GM23338 (cell line): ENCODE data around the gene TNFAIP8L2.
"Not testable (repeated sequence)": the region's sequence is repeated elsewhere in the genome, so short reads cannot be mapped to it uniquely, and the experiment has no call there.

Experiments
- CREB1 ChIP-seq: fragments of 250-450 bp; sonication (Bioruptor Pico); IDR thresholded peaks from 2 replicates; pipeline ENCODE4 v1.5.0; 2020; ENCODE audit warnings: low read depth, mild to moderate bottlenecking, moderate library complexity
- ETS1 ChIP-seq: IDR thresholded peaks from 2 replicates; pipeline ENCODE4 v1.6.1; 2016; ENCODE audit warnings: antibody characterized with exemption
- EZH2 ChIP-seq: fragments of 200-600 bp; sonication (generic); IDR thresholded peaks from one replicate; pipeline ENCODE4 v1.8.0; 2017; ENCODE audit warnings: antibody characterized with exemption, mild to moderate bottlenecking, low read depth; ENCODE audit not compliant: unreplicated experiment
- EZH2phosphoT487 ChIP-seq: fragments of 200-600 bp; sonication (generic); IDR thresholded peaks from one replicate; pipeline ENCODE4 v1.8.1; 2018; ENCODE audit warnings: antibody characterized with exemption; ENCODE audit not compliant: unreplicated experiment
- JUNB ChIP-seq: IDR thresholded peaks from one replicate; pipeline ENCODE4 v1.6.1; 2016; ENCODE audit warnings: antibody characterized with exemption; ENCODE audit not compliant: unreplicated experiment
- NANOG ChIP-seq: IDR thresholded peaks from 2 replicates; pipeline ENCODE4 v1.6.1; 2016; ENCODE audit warnings: antibody characterized with exemption, borderline replicate concordance
- POLR2AphosphoS5 ChIP-seq: IDR thresholded peaks from 2 replicates; pipeline ENCODE4 v1.6.1; 2016; ENCODE audit warnings: antibody characterized with exemption, low read depth
- STAT1 ChIP-seq: IDR thresholded peaks from one replicate; pipeline ENCODE4 v1.6.1; 2016; ENCODE audit warnings: antibody characterized with exemption; ENCODE audit not compliant: unreplicated experiment
- ZNF114 ChIP-seq: fragments of 250-450 bp; sonication (Bioruptor Pico); IDR thresholded peaks from 2 replicates; pipeline ENCODE4 v1.5.0; 2020; ENCODE audit warnings: mild to moderate bottlenecking, moderate library complexity
- ZNF331 ChIP-seq: fragments of 250-450 bp; sonication (Bioruptor Pico); IDR thresholded peaks from 2 replicates; pipeline ENCODE4 v1.5.0; 2020; ENCODE audit warnings: low read depth, mild to moderate bottlenecking, moderate library complexity
- TF ChIP-seq, protein P1 (sequence below), 2 experiments: fragments of 200-600 bp in 1 of 2; sonication (generic) in 1 of 2; conservative IDR thresholded peaks; 2 replicates each; pipeline versions ENCODE4 v1.5.1 to v1.6.1; 2016 to 2017; ENCODE audit warnings: antibody characterized with exemption in 2 of 2, low read depth in 2 of 2, mild to moderate bottlenecking in 2 of 2, moderate library complexity in 1 of 2
- TF ChIP-seq, protein P2 (sequence below): IDR thresholded peaks from one replicate; pipeline ENCODE4 v1.6.1; 2018; ENCODE audit warnings: antibody characterized with exemption; ENCODE audit not compliant: unreplicated experiment

DNA sequence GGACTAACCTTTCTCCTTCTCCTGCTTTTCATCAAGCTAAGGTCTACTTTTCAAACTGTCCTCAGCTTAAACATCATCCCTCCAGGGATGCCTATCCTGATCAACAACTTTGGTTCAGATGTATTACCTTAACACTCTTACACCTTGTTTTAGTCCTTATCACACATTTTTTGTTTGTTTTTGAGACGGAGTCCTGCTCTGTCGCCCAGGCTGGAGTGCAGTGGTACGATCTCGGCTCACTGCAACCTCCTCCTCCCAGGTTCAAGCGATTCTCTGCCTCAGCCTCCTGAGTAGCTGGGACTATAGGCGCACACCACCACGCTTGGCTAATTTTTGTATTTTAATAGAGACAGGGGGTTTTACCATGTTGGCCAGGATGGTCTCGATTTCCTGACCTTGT, 32.2 kb downstream of the TNFAIP8L2 start:
- TF ChIP-seq, protein P1, sequence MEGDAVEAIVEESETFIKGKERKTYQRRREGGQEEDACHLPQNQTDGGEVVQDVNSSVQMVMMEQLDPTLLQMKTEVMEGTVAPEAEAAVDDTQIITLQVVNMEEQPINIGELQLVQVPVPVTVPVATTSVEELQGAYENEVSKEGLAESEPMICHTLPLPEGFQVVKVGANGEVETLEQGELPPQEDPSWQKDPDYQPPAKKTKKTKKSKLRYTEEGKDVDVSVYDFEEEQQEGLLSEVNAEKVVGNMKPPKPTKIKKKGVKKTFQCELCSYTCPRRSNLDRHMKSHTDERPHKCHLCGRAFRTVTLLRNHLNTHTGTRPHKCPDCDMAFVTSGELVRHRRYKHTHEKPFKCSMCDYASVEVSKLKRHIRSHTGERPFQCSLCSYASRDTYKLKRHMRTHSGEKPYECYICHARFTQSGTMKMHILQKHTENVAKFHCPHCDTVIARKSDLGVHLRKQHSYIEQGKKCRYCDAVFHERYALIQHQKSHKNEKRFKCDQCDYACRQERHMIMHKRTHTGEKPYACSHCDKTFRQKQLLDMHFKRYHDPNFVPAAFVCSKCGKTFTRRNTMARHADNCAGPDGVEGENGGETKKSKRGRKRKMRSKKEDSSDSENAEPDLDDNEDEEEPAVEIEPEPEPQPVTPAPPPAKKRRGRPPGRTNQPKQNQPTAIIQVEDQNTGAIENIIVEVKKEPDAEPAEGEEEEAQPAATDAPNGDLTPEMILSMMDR (conservative IDR thresholded peaks at IDR 0.05; ENCODE audit: low read depth in 2 of 2), result not testable (repeated sequence)
- TF ChIP-seq EZH2phosphoT487; ETS1; EZH2; POLR2AphosphoS5; CREB1 (CRISPR knock-in tag); ZNF114 (CRISPR knock-in tag); JUNB; NANOG; STAT1; ZNF331: not testable (repeated sequence)
- TF ChIP-seq, protein P2, sequence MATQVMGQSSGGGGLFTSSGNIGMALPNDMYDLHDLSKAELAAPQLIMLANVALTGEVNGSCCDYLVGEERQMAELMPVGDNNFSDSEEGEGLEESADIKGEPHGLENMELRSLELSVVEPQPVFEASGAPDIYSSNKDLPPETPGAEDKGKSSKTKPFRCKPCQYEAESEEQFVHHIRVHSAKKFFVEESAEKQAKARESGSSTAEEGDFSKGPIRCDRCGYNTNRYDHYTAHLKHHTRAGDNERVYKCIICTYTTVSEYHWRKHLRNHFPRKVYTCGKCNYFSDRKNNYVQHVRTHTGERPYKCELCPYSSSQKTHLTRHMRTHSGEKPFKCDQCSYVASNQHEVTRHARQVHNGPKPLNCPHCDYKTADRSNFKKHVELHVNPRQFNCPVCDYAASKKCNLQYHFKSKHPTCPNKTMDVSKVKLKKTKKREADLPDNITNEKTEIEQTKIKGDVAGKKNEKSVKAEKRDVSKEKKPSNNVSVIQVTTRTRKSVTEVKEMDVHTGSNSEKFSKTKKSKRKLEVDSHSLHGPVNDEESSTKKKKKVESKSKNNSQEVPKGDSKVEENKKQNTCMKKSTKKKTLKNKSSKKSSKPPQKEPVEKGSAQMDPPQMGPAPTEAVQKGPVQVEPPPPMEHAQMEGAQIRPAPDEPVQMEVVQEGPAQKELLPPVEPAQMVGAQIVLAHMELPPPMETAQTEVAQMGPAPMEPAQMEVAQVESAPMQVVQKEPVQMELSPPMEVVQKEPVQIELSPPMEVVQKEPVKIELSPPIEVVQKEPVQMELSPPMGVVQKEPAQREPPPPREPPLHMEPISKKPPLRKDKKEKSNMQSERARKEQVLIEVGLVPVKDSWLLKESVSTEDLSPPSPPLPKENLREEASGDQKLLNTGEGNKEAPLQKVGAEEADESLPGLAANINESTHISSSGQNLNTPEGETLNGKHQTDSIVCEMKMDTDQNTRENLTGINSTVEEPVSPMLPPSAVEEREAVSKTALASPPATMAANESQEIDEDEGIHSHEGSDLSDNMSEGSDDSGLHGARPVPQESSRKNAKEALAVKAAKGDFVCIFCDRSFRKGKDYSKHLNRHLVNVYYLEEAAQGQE, result not testable (repeated sequence)
